CD4-positive, alpha-beta T cell treated with Interleukin-15 for 1 hour (primary cell): Measurements from ENCODE around the gene SMIM14.
A peak's percentile ranks its signal among the peaks of the same experiment; 100 is the strongest.
"Not testable (repeated sequence)": the region's sequence is repeated elsewhere in the genome, so short reads cannot be mapped to it uniquely, and the experiment has no call there.

Experiments
- DNase-seq: peaks from one replicate; pipeline ENCODE4 v3.0.0-alpha.2; 2020

Gene SMIM14

DNA sequence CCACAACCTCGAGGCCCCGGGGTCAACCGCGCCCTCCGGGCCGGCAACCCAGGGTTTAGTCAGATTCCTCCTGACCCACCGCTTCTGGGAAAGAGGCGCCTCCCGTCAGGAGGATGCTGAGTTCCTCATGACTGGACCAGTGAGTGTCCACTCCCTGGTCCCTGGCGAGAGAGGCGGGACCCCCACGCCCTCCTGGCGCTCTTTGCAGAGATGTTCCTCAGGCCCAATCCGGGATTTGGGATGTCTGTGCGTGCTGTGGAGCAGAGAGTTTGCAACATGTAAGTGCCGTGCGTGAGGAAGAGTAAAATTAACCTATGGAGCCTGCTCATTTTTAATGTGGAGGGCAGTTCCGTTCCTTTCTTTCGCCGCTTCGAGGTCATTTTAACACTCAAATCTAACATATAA is 110.6 kb downstream of the SMIM14 start:
- DNase-seq, result no peak

- peak; percentile 89 for DNase-seq
Measured at GRCh38 chr4:39527296-39528060, 111.2 kb downstream of the SMIM14 start, which contains the start of gene UGDH. TSS of gene UGDH (minus strand) at chr4:39527439. CDS start at chr4:39521512, 5,927 bp downstream.

GRCh38 chr4:39526765-39527295 is 111.8 kb downstream of the SMIM14 start:
- no peak for DNase-seq

GRCh38 chr4:39525822-39526690 is 112.6 kb downstream of the SMIM14 start:
- DNase-seq, result no peak

GRCh38 chr4:39524161-39524957 is 114.3 kb downstream of the SMIM14 start:
- no peak for DNase-seq

- no peak for DNase-seq
Measured at GRCh38 chr4:39522068-39522467, 116.6 kb downstream of the SMIM14 start.

- no peak for DNase-seq
Measured at GRCh38 chr4:39521253-39521919, 117.3 kb downstream of the SMIM14 start.

DNA sequence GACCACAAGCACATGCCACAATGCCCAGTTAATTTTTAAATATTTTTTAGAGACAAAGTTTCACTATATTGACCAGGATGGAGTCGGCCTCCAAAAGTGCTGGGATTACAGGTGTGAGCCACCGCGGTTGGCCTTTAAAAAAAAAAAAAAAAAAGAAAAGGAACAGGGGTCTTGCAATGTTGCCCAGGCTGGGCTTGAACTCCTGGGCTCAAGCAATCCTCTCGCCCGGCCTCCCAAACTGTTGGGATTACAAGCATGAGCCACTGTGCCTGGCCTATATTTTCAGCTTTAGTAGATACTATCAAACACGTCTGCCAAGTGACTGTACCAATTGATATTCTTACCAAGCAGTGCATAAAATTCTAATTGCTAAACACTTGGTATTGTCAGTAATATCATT is 120.2 kb downstream of the SMIM14 start:
- DNase-seq, result no peak

- DNase-seq, result no peak
Measured at GRCh38 chr4:39516407-39516966, 122.2 kb downstream of the SMIM14 start.

GRCh38 chr4:39515669-39516401 is 122.8 kb downstream of the SMIM14 start:
- DNase-seq, result not testable (repeated sequence)

GRCh38 chr4:39514888-39515401 is 123.7 kb downstream of the SMIM14 start:
- DNase-seq, result no peak

DNA sequence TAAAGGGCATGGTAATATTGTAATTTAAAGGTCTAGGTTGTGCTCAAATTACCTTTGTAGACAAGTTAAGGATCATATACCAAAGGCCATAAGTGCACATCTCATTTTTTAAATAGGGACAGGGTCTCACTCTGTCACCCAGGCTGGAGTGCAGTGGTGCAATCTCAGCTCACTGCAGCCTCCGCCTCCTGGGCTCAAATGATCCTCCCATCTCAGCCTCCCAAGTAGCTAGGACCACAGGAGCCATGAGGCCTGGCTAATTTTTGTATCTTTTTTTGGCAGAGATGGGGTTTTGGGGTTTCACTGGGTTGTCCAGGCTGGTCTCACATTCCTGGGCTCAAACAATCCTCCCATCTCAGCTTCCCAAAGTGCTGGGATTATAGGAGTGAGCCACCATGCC is 124.4 kb downstream of the SMIM14 start:
- not testable (repeated sequence) for DNase-seq

GRCh38 chr4:39510348-39510929 is 128.2 kb downstream of the SMIM14 start:
- DNase-seq, result no peak

- no peak for DNase-seq
Measured at GRCh38 chr4:39505581-39505980, 133.1 kb downstream of the SMIM14 start.

DNA sequence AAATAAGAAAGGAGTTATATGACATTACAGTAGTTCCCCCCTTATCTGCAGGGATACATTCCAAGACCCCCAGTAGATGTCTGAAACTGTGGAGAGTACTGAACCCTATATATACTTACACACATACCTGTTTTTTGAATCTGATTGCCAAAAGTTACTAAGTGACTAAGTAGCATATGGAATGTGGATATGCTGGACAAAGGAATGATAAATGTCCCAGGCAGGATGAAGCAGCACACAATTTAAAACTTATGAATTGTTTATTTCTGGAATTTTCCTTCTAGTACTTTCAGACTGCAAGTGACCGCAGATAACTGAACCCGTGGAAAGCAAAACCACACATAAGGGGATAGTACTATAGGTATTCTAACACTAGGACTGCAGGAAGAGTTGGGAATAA is 134.1 kb downstream of the SMIM14 start:
- DNase-seq, result no peak

DNA sequence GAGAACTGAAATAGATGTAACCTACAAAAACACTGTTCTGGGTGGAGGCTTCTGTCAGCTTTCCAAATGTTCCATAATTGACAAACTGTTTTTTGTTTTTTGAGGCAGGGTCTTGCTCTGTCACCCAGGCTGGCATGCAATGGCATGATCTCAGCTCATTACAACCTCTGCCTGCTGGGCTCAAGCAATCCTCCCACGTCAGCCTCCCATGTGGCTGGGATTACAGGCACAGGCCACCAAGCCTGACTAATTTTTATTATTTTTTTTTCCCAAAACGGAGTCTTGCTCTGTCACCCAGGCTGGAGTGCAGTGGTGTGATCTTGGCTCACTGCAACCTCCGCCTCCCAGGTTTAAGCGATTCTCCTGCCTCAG is 136.0 kb downstream of the SMIM14 start:
- not testable (repeated sequence) for DNase-seq

DNA sequence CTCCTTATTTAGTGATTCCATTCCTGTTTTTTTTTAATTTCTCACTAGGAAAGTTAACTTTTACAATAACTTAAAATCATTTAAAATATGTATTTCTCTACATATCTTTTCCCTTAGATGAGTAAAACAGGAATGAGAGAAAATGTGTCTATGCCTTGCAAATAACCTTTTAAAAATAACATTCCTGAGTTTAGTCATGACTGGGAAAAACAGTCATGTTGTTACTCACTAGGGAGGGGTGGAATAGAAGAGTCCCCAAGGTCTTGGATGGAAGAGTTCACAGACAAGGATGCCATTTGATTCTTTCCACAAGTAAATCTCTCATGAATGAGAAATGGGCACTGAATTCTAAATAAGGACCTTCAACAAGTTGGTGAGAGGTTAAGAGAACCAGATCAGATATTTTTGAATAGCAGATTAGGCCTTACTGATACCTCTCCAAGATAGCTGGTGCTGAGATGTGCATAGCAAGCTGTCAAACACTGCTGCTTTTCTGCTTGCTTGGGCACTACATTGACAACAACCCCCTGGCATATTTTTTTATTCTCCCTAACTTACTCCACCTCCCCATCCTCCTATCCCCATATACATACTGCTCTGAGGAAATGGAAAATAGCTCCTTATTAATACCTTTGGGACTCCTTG is 136.5 kb downstream of the SMIM14 start:
- no peak for DNase-seq

GRCh38 chr4:39498727-39499020 is 140.0 kb downstream of the SMIM14 start:
- no peak for DNase-seq

- DNase-seq, result no peak
Measured at GRCh38 chr4:39497909-39498726, 140.5 kb downstream of the SMIM14 start.
